GM21360 (cell line): ENCODE results near the gene ALDH5A1.
A peak's percentile ranks its signal among the peaks of the same experiment; 100 is the strongest.

Experiments used
- ATAC-seq: cut with Tn5 transposase; IDR thresholded peaks from one replicate; pipeline ENCODE4 v1.9.1; 2021; ENCODE audit warnings: mild to moderate bottlenecking, moderate library complexity; ENCODE audit not compliant: unreplicated experiment

Gene ALDH5A1

DNA sequence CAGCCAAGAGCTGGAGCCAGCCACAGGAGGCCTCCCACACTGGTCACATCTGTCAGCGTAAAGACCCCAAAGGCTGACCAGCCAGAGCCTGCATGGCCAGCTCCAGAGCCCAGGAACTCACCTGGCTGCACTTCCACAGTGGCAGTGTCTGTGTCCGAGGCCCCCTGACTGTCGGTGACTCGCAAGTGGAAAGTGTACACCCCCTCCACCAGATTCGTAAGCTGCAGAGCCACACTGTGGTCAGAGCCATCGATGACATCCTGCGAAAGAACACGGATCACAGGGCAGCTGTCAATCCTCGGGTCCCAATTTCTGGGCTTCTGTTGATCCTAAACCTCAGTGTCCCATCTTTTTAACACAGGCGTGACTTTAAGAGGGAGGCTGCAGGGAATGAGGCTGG, 69.3 kb downstream of the ALDH5A1 start:
- ATAC-seq = no peak

DNA sequence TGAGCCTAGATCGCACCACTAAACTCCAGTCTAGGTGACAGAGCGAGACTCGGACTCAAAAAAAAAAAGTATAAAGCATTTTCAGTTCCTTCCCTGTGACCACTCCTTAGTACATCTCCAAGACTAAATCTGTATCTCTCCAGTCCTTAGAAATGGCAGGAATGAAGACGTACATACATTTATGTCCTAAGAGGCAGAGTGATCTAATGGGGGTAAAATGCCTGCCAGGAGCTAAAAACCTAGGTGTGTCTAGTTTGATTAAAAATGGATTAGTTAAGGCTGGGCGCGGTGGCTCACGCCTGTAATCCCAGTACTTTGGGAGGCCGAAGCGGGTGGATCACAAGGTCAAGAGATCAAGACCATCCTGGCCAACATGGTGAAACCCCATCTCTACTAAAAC, 70.4 kb downstream of the ALDH5A1 start:
- no peak for ATAC-seq

DNA sequence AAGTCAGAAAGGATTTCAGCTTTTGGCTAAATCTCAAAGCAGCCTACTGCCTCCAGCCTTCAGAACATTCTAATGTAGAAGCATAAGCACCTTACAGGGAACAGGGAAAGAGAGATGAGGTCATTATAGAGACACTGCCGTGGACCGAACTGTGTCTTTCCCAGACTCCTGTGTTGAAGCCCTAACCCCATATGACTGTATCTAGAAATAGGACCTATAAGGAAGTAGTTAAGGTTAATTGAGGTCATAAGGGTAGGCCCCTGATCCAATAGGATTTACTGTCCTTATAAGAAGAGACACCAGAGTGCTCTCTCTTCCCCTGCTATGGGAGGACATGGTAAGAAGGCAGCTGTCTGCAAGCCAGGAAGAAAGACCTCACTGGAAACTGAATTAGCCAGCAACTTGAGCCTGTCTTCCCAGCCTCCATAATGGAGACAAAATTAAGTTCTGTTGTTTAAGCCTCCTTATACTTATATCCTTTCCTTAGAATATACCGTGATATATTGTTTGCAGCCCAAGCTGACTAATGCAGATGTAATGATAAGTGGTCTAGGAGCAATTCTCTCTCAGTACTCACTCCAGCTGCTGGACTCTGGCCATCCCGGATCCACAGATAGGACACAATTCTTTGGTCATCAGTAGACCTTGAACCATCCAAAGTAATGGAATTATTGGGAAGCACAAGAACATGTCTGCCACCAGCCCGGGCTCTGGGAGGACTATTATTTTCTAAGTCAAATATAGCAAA, 71.4 kb downstream of the ALDH5A1 start:
- no peak for ATAC-seq

DNA sequence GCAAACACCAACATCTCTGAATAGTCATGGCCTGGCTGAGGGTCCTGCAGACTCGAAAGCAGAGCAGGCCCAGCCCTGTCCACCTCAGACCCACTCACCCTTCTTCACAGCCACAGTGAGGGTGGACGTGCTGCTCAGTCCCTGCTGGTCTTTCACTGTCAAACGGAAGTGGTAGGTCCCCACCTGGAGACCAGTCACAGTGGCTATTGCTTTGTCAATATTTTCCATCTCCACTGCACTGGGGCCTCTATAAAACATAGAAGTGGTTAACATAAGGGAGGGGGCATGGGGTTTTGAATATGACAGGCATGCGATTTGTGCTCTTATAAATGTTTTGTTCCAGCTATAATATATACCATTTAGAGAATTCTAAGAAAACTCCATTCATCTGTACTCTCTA, 73.9 kb downstream of the ALDH5A1 start:
- ATAC-seq = no peak

DNA sequence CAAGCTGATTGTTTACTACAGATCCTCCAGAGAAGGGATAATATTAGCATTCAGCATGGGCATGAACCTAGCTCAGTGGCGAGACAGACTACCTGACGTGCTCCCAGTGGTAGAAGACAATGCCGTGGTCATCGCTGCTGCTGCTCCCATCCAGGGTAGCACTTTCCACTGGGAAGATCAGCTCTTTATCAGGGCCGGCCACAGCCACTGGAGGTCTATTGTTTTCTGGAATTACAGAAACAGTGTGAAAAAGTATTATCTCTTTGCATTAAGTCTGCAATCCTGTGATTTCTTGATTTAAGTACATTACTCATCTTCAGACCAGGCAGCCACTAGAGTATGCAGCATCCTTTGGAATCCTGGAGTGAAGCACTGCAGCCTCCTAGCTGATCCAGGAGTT, 75.0 kb downstream of the ALDH5A1 start:
- ATAC-seq = no peak

DNA sequence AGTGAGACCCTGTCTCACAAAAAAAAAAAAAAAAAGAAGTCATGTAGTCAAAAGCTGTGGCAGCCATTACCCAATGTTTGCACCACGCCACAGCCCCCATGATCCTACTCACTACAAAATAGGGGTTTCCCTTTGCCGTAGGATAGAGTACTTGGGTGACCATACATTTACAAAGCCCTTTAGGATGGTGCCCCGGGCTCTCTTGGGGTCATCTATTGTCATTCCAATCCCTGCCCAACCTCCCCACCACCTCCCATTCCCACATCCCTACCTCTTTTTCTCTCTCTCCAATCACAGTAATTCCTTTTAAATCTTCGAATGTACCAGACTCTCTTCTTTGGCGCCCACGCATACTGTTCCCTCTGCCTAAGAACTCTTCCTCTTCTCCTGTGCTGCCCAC, 76.6 kb downstream of the ALDH5A1 start:
- no peak for ATAC-seq

DNA sequence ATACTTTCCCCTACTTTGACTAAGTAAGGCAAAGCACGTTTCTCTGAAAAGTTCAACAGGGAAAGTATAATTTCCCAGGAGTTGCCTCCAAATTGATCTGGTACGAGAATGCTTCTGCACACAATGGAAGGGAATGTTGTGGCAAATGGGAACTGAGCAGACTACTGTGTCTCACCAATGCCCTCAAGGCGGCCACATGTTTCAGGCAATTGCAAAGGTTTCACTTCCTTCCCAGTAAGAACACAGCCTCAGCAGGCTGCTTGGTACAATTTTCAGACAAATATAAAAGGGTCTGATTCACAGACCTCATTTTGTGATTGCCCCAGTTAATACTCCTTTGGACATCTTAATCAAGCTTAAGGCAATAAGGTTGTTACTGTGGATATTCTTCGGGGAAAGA, 80.0 kb downstream of the ALDH5A1 start:
- ATAC-seq = peak; percentile 83

DNA sequence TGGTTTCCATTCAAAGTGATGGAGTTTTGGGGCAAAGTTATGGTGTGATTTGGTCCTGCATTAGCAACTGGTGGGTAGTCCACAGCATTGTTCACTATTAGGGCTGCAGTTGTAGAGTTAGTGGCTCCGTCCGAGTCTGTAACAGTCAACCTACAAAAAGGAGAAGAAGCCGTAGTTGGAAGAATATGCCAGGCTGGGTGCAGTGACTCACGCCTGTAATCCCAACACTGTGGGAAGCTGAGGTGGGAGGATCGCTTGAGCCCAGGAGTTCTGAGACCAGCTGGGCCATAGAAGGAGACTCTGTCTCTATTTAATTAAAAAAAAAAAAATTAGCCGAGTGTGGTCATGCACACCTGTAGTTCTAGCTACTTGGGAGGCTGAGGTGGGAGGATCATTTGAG, 81.7 kb downstream of the ALDH5A1 start:
- ATAC-seq = no peak

DNA sequence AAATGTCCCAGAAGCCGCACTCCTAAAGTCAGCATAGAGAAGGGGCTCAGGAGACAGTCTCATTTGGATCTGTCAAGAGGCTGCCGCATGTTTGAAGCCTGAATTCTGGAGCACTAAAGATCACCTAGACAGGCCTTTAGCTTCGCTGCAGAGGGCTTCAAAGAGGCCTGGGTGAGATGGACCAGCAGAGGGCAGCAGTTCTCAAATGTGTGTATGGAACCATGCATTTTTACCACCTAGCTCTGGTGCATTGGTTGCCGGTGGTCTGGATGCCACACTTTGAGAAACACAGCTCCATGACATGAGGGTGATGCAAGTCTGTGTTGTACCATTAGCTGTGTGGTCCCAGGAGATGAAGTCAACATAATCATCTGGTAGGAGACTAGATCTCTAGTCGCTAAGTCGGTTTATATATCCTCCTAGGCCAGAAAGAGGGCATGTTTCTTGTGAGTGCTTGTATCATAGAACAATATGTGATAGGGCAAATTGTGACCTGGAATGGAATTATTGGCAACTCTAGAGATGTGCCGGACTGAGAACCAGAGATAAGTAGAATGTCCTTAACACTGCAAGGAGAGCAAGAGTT, 86.4 kb downstream of the ALDH5A1 start:
- peak; percentile 78 for ATAC-seq

DNA sequence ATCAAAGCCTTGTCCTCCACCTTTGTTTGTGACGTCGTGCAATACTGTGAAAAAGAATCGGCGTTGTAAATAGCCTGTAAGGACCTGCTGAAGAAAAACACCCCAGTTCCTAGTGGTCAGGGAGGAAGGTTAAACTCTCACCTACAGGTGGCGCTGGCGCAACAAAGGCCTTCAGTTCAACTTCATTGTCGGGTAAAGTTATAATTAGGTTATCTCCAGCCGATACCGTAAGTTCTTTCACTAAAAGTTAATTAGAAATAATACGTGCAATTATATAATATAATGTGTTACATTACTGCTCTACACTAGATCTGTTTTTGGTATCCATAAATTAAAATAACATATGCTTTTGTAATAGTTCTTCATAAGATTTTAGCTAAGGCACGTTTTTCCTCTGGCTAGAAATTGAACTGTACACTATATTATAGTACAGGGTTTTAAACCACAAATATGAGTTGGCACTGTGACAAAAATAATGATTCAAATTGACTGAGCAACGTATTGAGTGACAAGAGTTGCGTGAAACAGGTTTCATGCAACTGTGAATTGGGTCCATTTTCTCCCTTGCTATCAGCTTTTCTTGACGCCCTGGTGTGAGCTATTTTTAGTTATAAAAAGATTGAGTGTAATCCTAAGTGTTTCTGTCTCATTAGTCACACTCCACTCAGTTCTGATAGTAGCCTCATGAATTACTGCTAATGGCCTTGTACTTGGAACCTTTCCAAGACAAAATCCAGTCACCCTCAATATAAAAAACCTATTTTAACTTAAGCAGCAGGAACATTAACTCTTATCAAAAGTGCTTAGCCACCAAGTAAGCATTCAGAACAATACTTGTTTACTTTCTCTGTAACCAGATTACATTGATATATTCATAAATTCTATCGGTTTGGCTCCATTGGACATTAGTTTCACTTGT, 89.0 kb downstream of the ALDH5A1 start:
- ATAC-seq = peak; percentile 73

DNA sequence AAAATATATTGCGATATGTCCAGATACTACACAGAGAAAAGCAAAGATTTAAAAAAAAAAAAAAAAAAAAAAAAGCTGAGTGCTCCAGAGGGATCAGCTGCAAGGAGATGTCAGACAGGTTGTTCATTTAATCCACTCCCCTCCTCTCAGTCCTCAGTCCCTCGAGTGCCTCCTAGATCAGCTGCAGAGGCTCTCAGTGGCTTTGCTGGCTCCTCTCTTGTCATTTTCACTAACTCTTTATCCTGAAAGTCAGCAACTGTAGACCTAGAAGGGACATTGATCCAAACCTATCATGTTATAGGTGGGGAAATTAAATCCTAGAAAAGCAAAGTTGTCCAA, 89.6 kb downstream of the ALDH5A1 start:
- no peak for ATAC-seq
